Coronary artery (tissue), 2 donors: ENCODE measurements around the gene STX2.
A peak's percentile ranks its signal among the peaks of the same experiment; 100 is the strongest.
"Not testable (repeated sequence)": the region's sequence is repeated elsewhere in the genome, so short reads cannot be mapped to it uniquely, and the experiment has no call there.

Source experiments
- DNase-seq: peaks from one replicate; pipeline ENCODE4 v3.0.0-alpha.2; 2017; ENCODE audit warnings: low spot score
- H3K27ac ChIP-seq, 2 donors: fragments of 200-600 bp; sonication (generic); one replicate each; pipeline ENCODE4 v1.5.1; 2016 to 2019
- H3K4me3 ChIP-seq: fragments of 200-600 bp; sonication (generic); 2 replicates; pipeline ENCODE4 v1.5.1; 2016; ENCODE audit warnings: mild to moderate bottlenecking, moderate library complexity
- CTCF ChIP-seq: fragments of 200-600 bp; sonication (generic); IDR thresholded peaks from one replicate; pipeline ENCODE4 v1.5.1; 2019; ENCODE audit warnings: antibody characterized with exemption

Gene STX2

GRCh38 chr12:130863298-130863697 lies 24.2 kb upstream of the STX2 start:
- TF ChIP-seq CTCF: no peak
- H3K27ac ChIP-seq: no peak overlapping the region
- no peak for DNase-seq
- H3K4me3 ChIP-seq: no peak overlapping the region

GRCh38 chr12:130862771-130863170 lies 23.7 kb upstream of the STX2 start:
- H3K4me3 ChIP-seq, H3K27ac ChIP-seq, DNase-seq: not testable (repeated sequence)

GRCh38 chr12:130862161-130862560 lies 23.1 kb upstream of the STX2 start:
- DNase-seq: no peak
- no peak for TF ChIP-seq CTCF
- Histone ChIP-seq H3K27ac (no peak overlapping the region), H3K4me3 (no peak overlapping the region)

GRCh38 chr12:130860311-130860710 lies 21.3 kb upstream of the STX2 start:
- DNase-seq: no peak
- TF ChIP-seq CTCF: no peak
- Histone ChIP-seq H3K4me3 (no peak overlapping the region), H3K27ac (no peak overlapping the region)

- DNase-seq: peak; percentile 55
- Histone ChIP-seq H3K27ac (no peak overlapping the region), H3K4me3 (no peak overlapping the region)
- no peak for TF ChIP-seq CTCF
Measured at GRCh38 chr12:130859161-130859560, 20.1 kb upstream of the STX2 start.

- TF ChIP-seq CTCF: no peak
- no peak overlapping the region for H3K27ac ChIP-seq
- DNase-seq: no peak
- no peak overlapping the region for H3K4me3 ChIP-seq
Measured at GRCh38 chr12:130858084-130858483, 19.0 kb upstream of the STX2 start.

- TF ChIP-seq CTCF: no peak
- Histone ChIP-seq H3K27ac (no peak overlapping the region), H3K4me3 (no peak overlapping the region)
- DNase-seq: peak; percentile 26
Measured at GRCh38 chr12:130856088-130856487, 17.0 kb upstream of the STX2 start.

GRCh38 chr12:130850418-130851021 lies 11.5 kb upstream of the STX2 start:
- Histone ChIP-seq H3K27ac (no peak overlapping the region), H3K4me3 (no peak overlapping the region)
- TF ChIP-seq CTCF: no peak
- peak; percentile 33 for DNase-seq
